RWPE2 (cell line): ENCODE measurements around the gene WASF2.
"Not testable (repeated sequence)": the region's sequence is repeated elsewhere in the genome, so short reads cannot be mapped to it uniquely, and the experiment has no call there.

Experiments
- ATAC-seq: fragments of 200-7000 bp; cut with Tn5 transposase; 3 replicates; pipeline ENCODE4 v1.9.1; 2021; ENCODE audit warnings: low read depth
- DNase-seq: peaks from one replicate; pipeline ENCODE4 v3.0.0-alpha.2; 2020; ENCODE audit warnings: low spot score
- H3K27ac ChIP-seq: fragments of 450-650 bp; 2 replicates; pipeline ENCODE4 v1.5.1; 2017; ENCODE audit warnings: mild to moderate bottlenecking; ENCODE audit not compliant: poor library complexity, severe bottlenecking
- H3K27me3 ChIP-seq: fragments of 250-450 bp; sonication (Bioruptor Pico); 2 replicates; pipeline ENCODE4 v1.5.1; 2021; ENCODE audit warnings: mild to moderate bottlenecking, moderate library complexity; ENCODE audit not compliant: insufficient read depth, poor library complexity, severe bottlenecking
- H3K36me3 ChIP-seq: fragments of 250-450 bp; sonication (Bioruptor Pico); 2 replicates; pipeline ENCODE4 v1.5.1; 2020; ENCODE audit warnings: low read depth, mild to moderate bottlenecking, moderate library complexity
- H3K4me1 ChIP-seq: fragments of 250-450 bp; sonication (Bioruptor Pico); 2 replicates; pipeline ENCODE4 v1.5.1; 2021; ENCODE audit warnings: mild to moderate bottlenecking, moderate library complexity; ENCODE audit not compliant: insufficient read depth, poor library complexity, severe bottlenecking
- H3K4me3 ChIP-seq: fragments of 250-450 bp; sonication (Bioruptor Pico); 2 replicates; pipeline ENCODE4 v1.5.1; 2021; ENCODE audit warnings: mild to moderate bottlenecking, moderate library complexity; ENCODE audit not compliant: severe bottlenecking
- H3K9me3 ChIP-seq: fragments of 250-450 bp; sonication (Bioruptor Pico); 2 replicates; pipeline ENCODE4 v1.5.1; 2021; ENCODE audit warnings: mild to moderate bottlenecking, moderate library complexity; ENCODE audit not compliant: severe bottlenecking
- CTCF ChIP-seq: fragments of 450-650 bp; IDR thresholded peaks from one replicate; pipeline ENCODE4 v1.5.1; 2017; ENCODE audit warnings: mild to moderate bottlenecking, moderate library complexity; ENCODE audit not compliant: poor library complexity, severe bottlenecking

WASF2 gene

GRCh38 chr1:27489973-27490741 lies at the start of gene WASF2:
Gene WASF2 (minus strand): TSS chr1:27490167. CDS start chr1:27428890, 61,277 bp downstream.
- peak; percentile 91 for ATAC-seq
- H3K27me3 ChIP-seq: no peaks in the 10 kb centered on the region
- H3K36me3 ChIP-seq: peaks cover 5% of the 10 kb centered on the region
- TF ChIP-seq CTCF: no peak
- peak; percentile 95 for DNase-seq
- H3K9me3 ChIP-seq: no peaks in the 10 kb centered on the region
- H3K4me1 ChIP-seq: peaks cover 3% of the 10 kb centered on the region
- H3K4me3 ChIP-seq: peak within 1 kb of the TSS; percentile 93
- H3K27ac ChIP-seq: peak within 1 kb of the TSS; percentile 83

- peak; percentile 43 for ATAC-seq
- no peak overlapping the region for H3K4me3 ChIP-seq
- DNase-seq: no peak
- peak overlapping the region; percentile 99 for H3K27ac ChIP-seq
- H3K4me1 ChIP-seq: peaks cover 68% of the 10 kb centered on the region
- H3K9me3 ChIP-seq: no peaks in the 10 kb centered on the region
- H3K36me3 ChIP-seq: peaks cover 33% of the 10 kb centered on the region
- no peaks in the 10 kb centered on the region for H3K27me3 ChIP-seq
- no peak for TF ChIP-seq CTCF
These were observed 48.8 kb upstream of the WASF2 start for GRCh38 chr1:27538793-27539192.

GRCh38 chr1:27538305-27538676 lies 48.3 kb upstream of the WASF2 start:
- not testable (repeated sequence) for ATAC-seq, H3K27me3 ChIP-seq, H3K4me3 ChIP-seq, H3K9me3 ChIP-seq, DNase-seq
- Histone ChIP-seq H3K36me3 (peaks cover 33% of the 10 kb centered on the region), H3K4me1 (peaks cover 64% of the 10 kb centered on the region), H3K27ac (peak overlapping the region; percentile 99)

- Histone ChIP-seq H3K27me3 (no peaks in the 10 kb centered on the region), H3K27ac (peak overlapping the region; percentile 99), H3K4me1 (peaks cover 49% of the 10 kb centered on the region), H3K4me3 (no peak overlapping the region), H3K36me3 (peaks cover 33% of the 10 kb centered on the region), H3K9me3 (no peaks in the 10 kb centered on the region)
- no peak for ATAC-seq
- no peak for TF ChIP-seq CTCF
- no peak for DNase-seq
These were observed 46.8 kb upstream of the WASF2 start for GRCh38 chr1:27536767-27537166.

- DNase-seq: no peak
- Histone ChIP-seq H3K4me1 (peaks cover 43% of the 10 kb centered on the region), H3K27me3 (no peaks in the 10 kb centered on the region), H3K36me3 (peaks cover 33% of the 10 kb centered on the region), H3K4me3 (no peak overlapping the region), H3K27ac (peak overlapping the region; percentile 99), H3K9me3 (no peaks in the 10 kb centered on the region)
- ATAC-seq: no peak
- TF ChIP-seq CTCF: no peak
These were observed 46.2 kb upstream of the WASF2 start for GRCh38 chr1:27536010-27536757.
